ENCODE results near the gene ABHD17C.
A peak's percentile ranks its signal among the peaks of the same experiment; 100 is the strongest.

ABHD17C gene

GRCh38 chr15:80776420-80777045 lies 81.4 kb downstream of the ABHD17C start:
- TF ChIP-seq CTCF (IDR thresholded peaks at IDR 0.05; ENCODE audit: control insufficient read depth, extremely low read depth, insufficient read depth), result peak; percentile 96

GRCh38 chr15:80777137-80777536 lies 82.0 kb downstream of the ABHD17C start:
- no peak for TF ChIP-seq CTCF (IDR thresholded peaks at IDR 0.05; ENCODE audit: control insufficient read depth, extremely low read depth, insufficient read depth)
- no peak for DNase-seq (ENCODE audit: low read depth)
- no peak overlapping the region for H3K4me3 ChIP-seq (ENCODE audit: low read depth, low read length)

More at GRCh38 chr15:80776420-80777045, 81.4 kb downstream of the ABHD17C start:
- peak; percentile 54 for DNase-seq (ENCODE audit: low read depth)
- no peak overlapping the region for H3K4me3 ChIP-seq (ENCODE audit: low read depth, low read length)

- no peak for DNase-seq (ENCODE audit: low read depth)
- no peak for TF ChIP-seq CTCF (IDR thresholded peaks at IDR 0.05; ENCODE audit: control insufficient read depth, extremely low read depth, insufficient read depth)
These were observed 82.9 kb downstream of the ABHD17C start for GRCh38 chr15:80777826-80778620.

GRCh38 chr15:80778621-80778963 lies 83.5 kb downstream of the ABHD17C start:
- no peak for DNase-seq (ENCODE audit: low read depth)
- H3K4me3 ChIP-seq (ENCODE audit: low read depth, low read length), result no peak overlapping the region
- TF ChIP-seq CTCF (IDR thresholded peaks at IDR 0.05; ENCODE audit: control insufficient read depth, extremely low read depth, insufficient read depth), result no peak

More at GRCh38 chr15:80777826-80778620, 82.9 kb downstream of the ABHD17C start:
- H3K4me3 ChIP-seq (ENCODE audit: low read depth, low read length), result no peak overlapping the region

- peak; percentile 97 for TF ChIP-seq CTCF (IDR thresholded peaks at IDR 0.05; ENCODE audit: control insufficient read depth, extremely low read depth, insufficient read depth)
- no peak for DNase-seq (ENCODE audit: low read depth)
- H3K4me3 ChIP-seq (ENCODE audit: low read depth, low read length), result peak within 1 kb of the TSS; percentile 47
These were observed 84.0 kb downstream of the ABHD17C start, which contains the start of gene CEMIP for GRCh38 chr15:80778964-80779657. TSS of gene CEMIP (plus strand) at chr15:80779370. CDS start at chr15:80873880, 94,510 bp downstream.

- no peak for DNase-seq (ENCODE audit: low read depth)
- no peak for TF ChIP-seq CTCF (IDR thresholded peaks at IDR 0.05; ENCODE audit: control insufficient read depth, extremely low read depth, insufficient read depth)
- H3K4me3 ChIP-seq (ENCODE audit: low read depth, low read length), result peak overlapping the region; percentile 47
These were observed 84.7 kb downstream of the ABHD17C start for GRCh38 chr15:80779658-80780415.

All from LNCaP clone FGC (cell line).